Measurements from ENCODE around the gene ERCC6.

DNA sequence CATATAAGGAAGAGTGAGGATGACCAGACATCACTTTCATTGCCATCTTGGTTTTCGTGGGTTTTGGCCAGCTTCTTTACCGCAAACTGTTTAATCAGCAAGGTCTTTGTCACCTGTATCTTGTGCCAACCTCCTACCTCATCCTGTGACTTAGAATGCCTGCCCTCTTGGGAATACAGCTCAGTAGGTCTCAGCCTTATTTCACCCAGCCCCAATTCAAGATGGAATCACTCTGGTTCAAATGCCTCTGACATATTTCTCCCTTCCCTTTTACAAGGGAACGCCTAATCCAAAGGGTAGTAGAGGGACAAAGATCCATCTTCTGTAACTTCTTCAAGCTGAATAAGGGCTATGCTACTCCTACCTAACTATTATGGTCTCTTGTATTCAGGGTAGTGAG lies 4.7 kb upstream of the ERCC6 start:
- TF ChIP-seq CTCF (IDR thresholded peaks at IDR 0.05) (no peak), POLR2A (IDR thresholded peaks at IDR 0.05) (no peak)
